GM08714 (cell line): ENCODE measurements around the gene ZNF43.
"Not testable (repeated sequence)": the region's sequence is repeated elsewhere in the genome, so short reads cannot be mapped to it uniquely, and the experiment has no call there.

ENCODE experiments used
- H3K4me3 ChIP-seq: fragments of 200-500 bp; sonication (Bioruptor generic); 2 replicates; pipeline ENCODE4 v1.5.1; 2014; ENCODE audit warnings: mild to moderate bottlenecking, low read length, inconsistent platforms
- ZNF274 ChIP-seq: IDR thresholded peaks from 2 replicates; pipeline ENCODE4 v1.6.1; 2012; ENCODE audit warnings: mild to moderate bottlenecking, low read depth, low read length

Gene ZNF43

DNA sequence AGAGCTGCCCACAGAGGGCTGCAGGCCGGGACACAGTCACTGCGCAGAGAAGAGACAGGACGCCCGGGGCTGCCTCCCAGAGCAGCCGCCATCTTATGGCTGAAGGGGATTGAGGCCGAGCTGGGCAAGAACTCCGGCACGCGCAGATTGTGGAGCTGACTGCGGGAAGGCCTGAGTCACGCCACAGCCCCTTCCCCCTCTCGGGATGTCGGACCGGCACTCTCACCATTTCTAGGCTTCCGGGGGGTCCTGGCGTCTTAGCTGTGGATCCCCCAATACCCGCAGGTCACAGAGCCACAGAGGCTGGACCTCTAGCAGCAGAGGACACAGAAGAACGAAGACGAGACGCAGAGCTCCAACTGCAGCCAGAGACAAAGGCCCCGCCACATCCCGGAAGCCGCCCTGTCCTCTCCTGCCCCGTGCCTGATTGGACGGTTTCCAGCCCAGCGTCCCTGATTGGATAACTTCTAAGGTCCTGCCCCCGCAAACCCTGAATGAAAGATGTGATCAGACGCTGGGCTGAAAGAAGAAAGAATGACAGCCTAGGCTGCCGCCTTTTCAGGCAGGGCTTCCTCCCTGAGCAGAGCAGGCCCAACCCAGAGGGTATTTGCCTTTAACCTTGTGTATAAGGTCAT is at the start of gene ZNF43:
Gene ZNF43 (minus strand): TSS at position 373 of the 635 bp plus-strand sequence. CDS start 144 bp downstream, at position 229.
- TF ChIP-seq ZNF274: no peak
- peak within 1 kb of the TSS; percentile 77; the same call in 1 of the 2 replicates for H3K4me3 ChIP-seq

DNA sequence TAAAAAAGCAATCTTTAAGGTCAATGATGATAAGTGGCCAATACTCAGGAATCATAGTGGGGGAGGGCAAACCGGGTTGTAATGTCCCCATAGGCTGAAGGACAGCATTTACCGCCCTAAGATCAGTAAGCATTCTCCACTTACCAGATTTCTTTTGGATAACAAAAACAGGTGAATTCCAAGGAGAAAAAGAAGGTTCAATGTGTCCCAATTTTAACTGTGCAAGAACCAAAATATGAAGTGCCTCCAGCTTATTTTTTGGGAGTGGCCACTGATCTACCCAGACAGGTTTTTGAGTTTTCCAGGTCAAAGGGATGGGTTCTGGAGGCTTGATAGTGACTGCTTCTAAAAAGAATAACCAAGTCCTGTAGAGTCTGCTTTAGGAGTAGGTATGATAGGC is 49.5 kb upstream of the ZNF43 start:
- not testable (repeated sequence) for H3K4me3 ChIP-seq

DNA sequence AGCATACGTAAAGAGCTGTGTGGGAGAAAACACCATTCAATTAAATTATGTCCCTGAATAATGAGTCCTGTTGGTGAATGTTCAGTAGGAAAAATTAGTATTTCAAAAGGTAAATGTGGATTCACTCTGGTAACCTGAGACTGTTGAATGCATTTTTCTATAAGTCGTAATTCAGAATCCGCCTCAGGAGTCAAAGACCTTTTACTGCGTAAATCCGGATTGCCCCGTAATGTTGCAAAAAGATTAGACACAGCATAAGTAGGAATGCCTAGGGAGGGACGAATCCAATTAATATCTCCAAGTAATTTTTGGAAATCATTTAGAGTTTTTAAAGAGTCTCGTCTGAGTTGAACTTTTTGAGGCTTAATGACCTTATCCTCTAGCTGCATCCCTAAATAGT is 48.8 kb upstream of the ZNF43 start:
- H3K4me3 ChIP-seq: not testable (repeated sequence)

DNA sequence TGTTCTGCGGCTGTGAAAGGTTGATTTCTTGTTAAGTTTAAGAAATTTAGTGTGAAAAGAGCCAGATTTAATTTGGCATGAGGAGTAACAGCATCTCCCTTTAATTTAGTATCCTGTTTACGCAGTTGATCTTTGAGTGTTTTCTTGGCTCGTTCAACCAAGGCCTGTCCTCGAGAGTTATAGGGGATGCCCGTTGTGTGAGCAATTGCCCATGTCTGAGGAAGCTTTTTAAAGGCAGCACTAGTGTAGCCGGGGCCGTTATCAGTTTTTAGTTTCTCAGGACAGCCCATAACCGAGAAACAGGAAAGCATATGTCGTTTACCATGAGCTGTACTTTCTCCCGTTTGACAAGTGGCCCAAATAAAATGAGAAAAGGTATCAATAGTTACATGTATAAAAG is 47.5 kb upstream of the ZNF43 start:
- no peak for TF ChIP-seq ZNF274
- no peak overlapping the region for H3K4me3 ChIP-seq

DNA sequence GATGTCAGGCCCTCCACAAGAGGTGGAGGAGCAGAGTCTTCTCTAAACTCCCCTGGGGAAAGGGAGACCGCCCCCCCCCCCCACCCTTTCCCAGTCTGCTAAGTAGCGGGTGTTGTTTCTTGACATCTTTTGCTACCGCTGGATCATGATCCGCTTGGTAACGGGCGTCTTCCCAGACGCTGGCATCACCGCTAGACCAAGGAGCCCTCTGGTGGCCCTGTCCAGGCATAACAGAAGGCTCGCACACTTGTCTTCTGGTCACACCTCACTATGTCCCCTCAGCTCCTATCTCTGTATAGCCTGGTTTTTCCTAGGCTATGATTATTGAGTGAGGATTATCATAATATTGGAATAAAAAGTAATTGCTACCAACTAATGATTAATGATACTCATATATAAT is 44.8 kb upstream of the ZNF43 start:
- H3K4me3 ChIP-seq: not testable (repeated sequence)

DNA sequence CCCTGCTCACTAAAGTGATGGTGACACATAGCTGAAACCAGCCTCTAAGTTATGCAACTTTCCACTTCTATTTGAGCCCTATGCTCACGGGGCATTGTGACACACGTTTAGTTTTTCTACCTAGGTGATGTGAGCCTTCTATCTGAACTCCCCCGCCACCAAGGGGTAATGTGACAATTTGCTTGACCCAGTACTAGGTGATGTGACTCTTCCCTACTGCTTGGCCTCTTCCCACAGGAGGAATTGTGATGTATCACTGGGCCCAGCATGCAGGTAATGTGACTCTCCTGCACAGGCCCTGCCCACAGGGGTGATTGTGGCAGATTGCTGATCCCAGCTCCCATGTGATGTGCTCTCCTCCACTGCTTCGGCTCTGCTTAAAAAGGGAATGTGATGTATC is 42.7 kb upstream of the ZNF43 start:
- no peak overlapping the region for H3K4me3 ChIP-seq
- TF ChIP-seq ZNF274: no peak

DNA sequence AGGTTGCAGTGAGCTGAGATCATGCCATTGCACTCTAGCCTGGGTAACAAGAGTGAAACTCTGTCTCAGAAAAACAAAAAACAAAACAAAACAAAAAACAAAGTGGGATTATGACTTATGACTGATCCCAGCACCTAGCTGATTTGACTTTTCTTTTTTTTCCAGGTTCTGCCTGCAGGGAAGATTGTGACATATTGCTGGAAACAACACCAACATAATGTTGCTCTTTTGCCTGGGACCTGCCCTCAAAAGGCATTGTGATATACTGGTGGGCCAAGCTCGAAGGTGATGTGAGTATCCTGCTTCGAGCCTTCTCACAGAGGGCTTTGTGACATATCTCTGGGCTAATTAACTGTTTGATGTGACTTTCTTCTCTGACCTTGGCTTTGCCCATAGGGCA is 42.0 kb upstream of the ZNF43 start:
- TF ChIP-seq ZNF274: no peak
- H3K4me3 ChIP-seq: no peak overlapping the region

DNA sequence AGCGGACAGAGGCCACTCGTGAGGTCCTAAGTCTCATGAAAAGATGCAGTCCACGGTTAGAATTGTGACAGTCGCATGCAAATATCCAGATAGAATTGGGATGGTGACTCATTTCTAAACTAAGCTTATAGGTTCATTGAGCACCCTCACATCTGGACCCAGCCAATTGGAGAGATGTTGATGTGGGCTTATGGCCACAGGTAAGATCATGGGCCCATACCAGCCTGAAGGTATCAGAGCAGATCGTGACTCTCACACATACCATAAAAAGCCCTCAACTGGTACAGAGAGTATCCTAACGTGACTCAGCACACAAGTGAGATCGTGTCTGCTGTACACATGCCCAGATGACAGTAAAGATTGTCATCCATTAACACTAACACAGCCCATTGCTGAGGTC is 40.6 kb upstream of the ZNF43 start:
- H3K4me3 ChIP-seq: not testable (repeated sequence)

DNA sequence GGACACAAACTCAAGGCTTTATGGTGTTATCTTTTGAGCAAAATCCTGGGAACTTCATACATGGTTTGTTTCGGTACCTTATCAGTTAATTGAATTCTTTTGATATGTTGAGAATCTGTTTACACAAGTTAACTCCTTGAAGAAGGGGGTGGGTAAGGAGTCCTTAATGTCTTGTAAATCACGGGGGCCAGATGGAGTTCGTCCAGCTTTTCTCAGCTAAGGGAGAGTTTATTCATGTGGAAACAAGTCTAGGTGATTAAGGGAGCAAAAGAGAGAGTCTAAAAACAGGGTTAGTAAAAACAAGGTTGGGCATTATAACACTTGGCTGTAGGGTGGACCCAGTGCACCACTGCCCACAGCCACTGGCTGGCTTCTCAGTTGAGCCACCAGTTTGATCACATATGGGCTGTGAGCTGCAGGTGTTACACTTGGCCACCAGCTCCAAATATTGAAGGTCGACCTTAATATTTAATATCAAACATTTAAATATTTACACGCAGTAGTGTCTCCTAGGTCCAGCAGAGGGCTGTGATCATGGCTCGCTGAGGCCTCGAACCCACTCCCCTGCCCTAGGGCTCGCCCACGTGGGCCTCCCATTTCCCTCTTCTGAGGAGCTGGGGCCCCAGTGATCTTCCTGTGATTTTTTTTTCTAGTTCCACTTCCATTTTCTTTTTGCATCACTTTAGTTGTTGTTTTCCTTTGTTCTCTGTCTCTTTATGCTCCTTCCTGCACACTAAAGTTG is 21.0 kb upstream of the ZNF43 start:
- TF ChIP-seq ZNF274: no peak
- H3K4me3 ChIP-seq: no peak overlapping the region

DNA sequence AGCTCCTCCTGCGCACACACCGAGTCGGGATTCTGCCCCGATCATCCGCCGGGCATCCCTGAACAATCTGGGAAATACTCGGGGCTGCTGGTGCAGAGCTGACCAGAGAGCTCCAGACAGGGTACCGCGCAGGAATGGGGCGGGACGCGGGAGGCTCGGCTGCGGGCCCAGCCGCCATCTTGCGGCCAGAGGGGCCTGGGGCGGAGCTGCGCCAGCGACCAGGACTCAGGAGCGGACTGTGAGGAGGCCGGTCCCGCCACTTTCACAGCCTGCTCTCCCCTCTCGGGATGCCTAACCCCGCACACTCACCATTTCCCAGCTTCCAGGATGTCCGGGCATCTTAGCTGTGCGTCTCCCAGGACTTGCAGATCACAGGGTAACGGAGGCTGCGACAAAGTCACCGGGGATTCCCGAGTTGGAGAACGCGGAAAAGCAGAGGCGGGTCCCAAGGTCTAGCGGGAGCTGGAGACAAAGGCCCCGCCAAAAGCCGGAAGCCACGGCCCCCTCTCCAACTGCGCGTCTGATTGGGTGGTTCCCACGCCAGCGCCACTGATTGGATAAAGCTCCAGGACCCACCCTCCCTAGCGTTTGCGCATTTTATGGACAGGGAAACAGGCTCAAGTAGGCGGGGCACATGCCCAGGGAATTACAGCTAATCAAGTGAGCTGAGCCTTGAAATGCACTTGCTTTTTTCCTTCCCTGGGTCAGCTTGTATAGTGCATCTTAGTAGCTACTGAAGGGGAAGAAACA is 15.8 kb upstream of the ZNF43 start:
- H3K4me3 ChIP-seq: peak overlapping the region; percentile 80
- no peak for TF ChIP-seq ZNF274

DNA sequence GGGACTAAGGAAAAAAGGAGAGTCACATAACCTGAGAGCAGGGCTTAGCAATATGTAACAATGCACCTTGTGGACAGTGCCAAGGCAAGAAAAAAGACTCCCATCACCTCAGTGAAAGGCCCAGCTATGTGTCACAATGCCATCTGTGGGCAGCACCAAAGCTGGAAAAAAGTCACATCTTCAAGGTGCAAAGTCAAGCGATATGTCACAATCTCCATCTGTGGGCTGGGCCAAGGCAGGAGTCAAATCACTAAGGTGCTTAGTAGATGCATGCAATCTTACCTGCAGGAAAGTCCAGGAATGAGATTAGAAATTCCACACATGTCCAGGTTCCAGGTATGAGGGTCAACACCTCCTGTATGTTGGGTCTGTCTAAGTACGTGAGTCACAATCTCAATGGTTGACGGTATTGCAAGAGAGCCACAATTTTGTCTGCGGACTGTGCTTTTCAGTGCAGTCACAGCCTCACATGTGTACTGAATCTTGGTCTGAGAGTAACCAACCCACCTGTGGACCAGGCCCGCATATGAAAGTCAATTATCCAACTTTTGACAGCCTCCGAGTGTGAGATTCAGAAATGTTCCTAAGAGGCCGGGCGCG is 14.8 kb upstream of the ZNF43 start:
- peak overlapping the region; percentile 80; the same call in 1 of the 2 replicates for H3K4me3 ChIP-seq
- TF ChIP-seq ZNF274: no peak

DNA sequence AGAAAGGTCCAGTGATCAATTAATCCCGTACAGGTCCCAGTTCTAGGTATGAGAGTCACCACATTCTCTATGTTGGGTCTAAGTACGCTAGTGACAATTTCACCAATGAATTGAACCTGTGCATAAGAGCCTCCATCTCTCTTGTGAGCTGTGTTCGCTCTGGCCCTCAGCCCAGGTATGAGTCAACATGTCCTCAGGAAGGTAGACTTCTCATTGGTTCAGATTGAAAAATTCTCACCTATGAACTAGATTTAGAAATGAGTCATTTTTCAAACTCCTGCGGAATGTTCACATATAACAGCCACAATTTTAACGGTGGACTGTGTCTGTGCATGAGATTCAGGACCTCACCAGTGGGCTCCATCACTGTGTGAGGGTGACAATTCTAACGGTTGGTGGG is 12.7 kb upstream of the ZNF43 start:
- TF ChIP-seq ZNF274: no peak
- H3K4me3 ChIP-seq: no peak overlapping the region

DNA sequence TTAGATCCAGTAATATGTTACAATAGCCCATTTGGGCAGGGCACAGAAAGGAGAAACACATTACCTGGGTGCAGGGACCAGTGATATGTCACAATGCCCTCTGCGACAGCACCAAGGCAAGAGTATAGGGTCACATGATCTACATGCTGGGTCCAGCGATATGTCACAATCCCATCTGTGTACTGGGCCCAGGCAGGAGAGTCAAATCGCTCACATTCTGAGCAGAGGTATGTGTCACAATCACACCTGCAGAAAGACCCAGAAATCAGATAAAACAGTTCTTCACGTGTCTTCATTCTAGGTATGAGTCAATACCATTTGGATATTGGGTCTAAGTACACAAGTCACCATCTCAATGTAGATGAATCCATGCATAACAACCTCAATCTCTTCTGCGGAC is 7.1 kb upstream of the ZNF43 start:
- no peak overlapping the region for H3K4me3 ChIP-seq
- no peak for TF ChIP-seq ZNF274

DNA sequence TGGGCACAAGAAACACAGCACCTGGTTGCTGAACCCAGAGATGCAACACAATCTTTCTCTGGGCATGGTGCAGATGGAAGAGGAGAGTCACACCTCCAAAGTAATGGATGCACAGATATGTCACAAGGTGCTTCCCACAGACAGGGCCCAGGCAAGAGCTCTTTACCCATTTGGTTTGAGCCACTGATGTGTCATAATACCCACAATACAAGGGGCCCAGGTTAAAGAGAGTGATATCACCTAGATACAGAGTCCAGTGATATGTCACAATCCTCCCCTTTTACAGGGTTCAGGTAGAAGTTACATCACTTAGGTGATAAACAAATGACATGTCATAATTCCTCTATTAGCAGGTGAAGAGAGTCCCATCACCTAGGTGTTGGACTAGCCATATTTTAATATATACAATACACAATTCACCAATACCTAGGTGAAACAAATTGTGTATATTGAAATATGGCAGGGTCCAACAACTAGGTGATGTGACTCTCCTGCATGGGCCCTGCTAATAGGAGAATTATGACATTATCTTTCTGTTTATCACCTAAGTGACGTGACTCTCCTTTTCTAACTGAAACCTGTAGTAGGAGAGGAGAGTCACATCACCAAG is 5.6 kb upstream of the ZNF43 start:
- no peak overlapping the region for H3K4me3 ChIP-seq
- no peak for TF ChIP-seq ZNF274

DNA sequence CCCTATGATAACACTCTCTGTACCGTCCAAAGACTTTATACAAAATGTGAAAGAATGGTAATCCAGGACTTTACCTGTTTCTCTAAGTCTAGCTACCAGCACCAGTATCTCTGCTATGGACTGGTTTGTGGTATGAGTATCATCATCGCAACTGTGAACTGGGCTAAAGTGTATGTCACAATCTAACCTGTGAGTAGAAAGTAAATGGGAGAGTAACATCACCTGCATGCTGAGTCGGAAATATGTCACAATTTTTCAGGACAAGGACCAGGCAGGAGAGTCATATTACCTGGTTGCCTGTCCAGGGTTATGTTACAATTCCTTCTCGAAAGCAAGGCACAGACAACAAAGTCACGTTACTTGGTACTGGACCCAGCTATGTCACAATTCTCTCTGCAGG is 5.1 kb upstream of the ZNF43 start:
- no peak for TF ChIP-seq ZNF274
- no peak overlapping the region for H3K4me3 ChIP-seq
